ENCODE measurements around the gene FRS2. TPM values are rescaled to one million over a fixed set of nuclear protein-coding genes. Genes with fewer than 3 reads are reported as not detected.
"Not testable (repeated sequence)": the region's sequence is repeated elsewhere in the genome, so short reads cannot be mapped to it uniquely, and the experiment has no call there.

The FRS2 gene
- polyA plus RNA-seq, 1 experiment: 16.6 TPM

GRCh38 chr12:69602954-69603353 lies 132.8 kb downstream of the FRS2 start:
- no peaks in the 10 kb centered on the region for H3K27me3 ChIP-seq (ENCODE audit: control insufficient read depth, insufficient read depth, low read length)
- H3K36me3 ChIP-seq (ENCODE audit: control insufficient read depth, insufficient read depth, low read length): peaks cover 9% of the 10 kb centered on the region
- POLR2A ChIA-PET: no interaction called here
- no peak for DNase-seq (ENCODE audit: low read depth)
- CTCF ChIA-PET: interaction anchor here (1.3 kb wide), 1 partner anchor 16 kb away, joined by 3 read pairs; no protein-coding TSS in a partner anchor
- TF ChIP-seq CTCF (IDR thresholded peaks at IDR 0.05; ENCODE audit: insufficient read depth, low read depth, low read length): no peak
- no peak overlapping the region for H3K4me3 ChIP-seq (ENCODE audit: low read depth, low read length)

- H3K27me3 ChIP-seq (ENCODE audit: control insufficient read depth, insufficient read depth, low read length); CTCF ChIA-PET; H3K4me3 ChIP-seq (ENCODE audit: low read depth, low read length); POLR2A ChIA-PET; DNase-seq (ENCODE audit: low read depth); H3K36me3 ChIP-seq (ENCODE audit: control insufficient read depth, insufficient read depth, low read length): not testable (repeated sequence)
Measured at GRCh38 chr12:69603556-69603955, 133.4 kb downstream of the FRS2 start.

- H3K36me3 ChIP-seq (ENCODE audit: control insufficient read depth, insufficient read depth, low read length); H3K4me3 ChIP-seq (ENCODE audit: low read depth, low read length); H3K27me3 ChIP-seq (ENCODE audit: control insufficient read depth, insufficient read depth, low read length); DNase-seq (ENCODE audit: low read depth); POLR2A ChIA-PET: not testable (repeated sequence)
- CTCF ChIA-PET: interaction anchor here (0.7 kb wide), 1 partner anchor 15 kb away, joined by 4 read pairs; no protein-coding TSS in a partner anchor
Measured at GRCh38 chr12:69604275-69604674, 134.1 kb downstream of the FRS2 start.

- ChIA-PET CTCF (no interaction called here), POLR2A (interaction anchor here (0.5 kb wide), 1 partner anchor 32 kb away, joined by 3 read pairs; no protein-coding TSS in a partner anchor)
Measured at GRCh38 chr12:69608114-69608513, 137.9 kb downstream of the FRS2 start.

GRCh38 chr12:69610126-69610525 lies 139.9 kb downstream of the FRS2 start:
- CTCF ChIA-PET: interaction anchor here (0.5 to 1.9 kb wide), 4 partner anchors 9 to 319 kb away, joined by 3 to 7 read pairs (median 5); no protein-coding TSS in a partner anchor
- H3K4me3 ChIP-seq (ENCODE audit: low read depth, low read length): no peak overlapping the region
- no peak for DNase-seq (ENCODE audit: low read depth)
- POLR2A ChIA-PET: no interaction called here
- 0 out of 2 replicates have a peak, but pooled peaks cover 2% of the 10 kb centered on the region for H3K27me3 ChIP-seq (ENCODE audit: control insufficient read depth, insufficient read depth, low read length)
- no peak for TF ChIP-seq CTCF (IDR thresholded peaks at IDR 0.05; ENCODE audit: insufficient read depth, low read depth, low read length)
- H3K36me3 ChIP-seq (ENCODE audit: control insufficient read depth, insufficient read depth, low read length): no peaks in the 10 kb centered on the region

More at GRCh38 chr12:69608114-69608513, 137.9 kb downstream of the FRS2 start:
- Histone ChIP-seq H3K4me3 (ENCODE audit: low read depth, low read length) (no peak overlapping the region), H3K27me3 (ENCODE audit: control insufficient read depth, insufficient read depth, low read length) (0 out of 2 replicates have a peak, but pooled peaks cover 2% of the 10 kb centered on the region), H3K36me3 (ENCODE audit: control insufficient read depth, insufficient read depth, low read length) (no peaks in the 10 kb centered on the region)
- DNase-seq (ENCODE audit: low read depth): no peak
- TF ChIP-seq CTCF (IDR thresholded peaks at IDR 0.05; ENCODE audit: insufficient read depth, low read depth, low read length): no peak

- 0 out of 2 replicates have a peak, but pooled peaks cover 2% of the 10 kb centered on the region for H3K27me3 ChIP-seq (ENCODE audit: control insufficient read depth, insufficient read depth, low read length)
- no peaks in the 10 kb centered on the region for H3K36me3 ChIP-seq (ENCODE audit: control insufficient read depth, insufficient read depth, low read length)
- H3K4me3 ChIP-seq (ENCODE audit: low read depth, low read length): no peak within 1 kb of the TSS
- POLR2A ChIA-PET: no interaction called here
- CTCF ChIA-PET: interaction anchor here (1.9 kb wide), 2 partner anchors 10 to 29 kb away, joined by 6 to 7 read pairs; no protein-coding TSS in a partner anchor
- DNase-seq (ENCODE audit: low read depth): no peak
- no peak for TF ChIP-seq CTCF (IDR thresholded peaks at IDR 0.05; ENCODE audit: insufficient read depth, low read depth, low read length)
Measured at GRCh38 chr12:69610729-69611128, 140.5 kb downstream of the FRS2 start, which contains the start of gene LRRC10. TSS of gene LRRC10 (minus strand) at chr12:69610907. CDS start at chr12:69610838, 69 bp downstream.
